Keratinocyte (primary cell): ENCODE measurements around the gene PRKD1. TPM values are rescaled to one million over a fixed set of nuclear protein-coding genes. Genes with fewer than 3 reads are reported as not detected.

Experiments
- DNase-seq: peaks from one replicate; pipeline ENCODE4 v3.0.0-alpha.2; 2011; ENCODE audit warnings: low read depth, missing footprints, low spot score
- FAIRE-seq: peaks from 2 replicates; lab custom pipeline; 2011; peaks lifted over from hg19 to GRCh38; lab: Jason Lieb, UNC
- H2AFZ ChIP-seq: 2 replicates; pipeline ENCODE4 v1.6.0; 2012; ENCODE audit warnings: low read length, control low read depth, inconsistent platforms; ENCODE audit not compliant: control insufficient read depth
- H3K27ac ChIP-seq: 2 replicates; pipeline ENCODE4 v1.5.1; 2011; ENCODE audit warnings: low read length; ENCODE audit not compliant: control insufficient read depth, insufficient read depth
- H3K27me3 ChIP-seq: 3 replicates; pipeline ENCODE4 v1.6.0; 2011; ENCODE audit warnings: low read length; ENCODE audit not compliant: control insufficient read depth, insufficient read depth; ENCODE audit errors: extremely low read depth
- H3K36me3 ChIP-seq, 2 experiments: 2 replicates in 1 of 2; 3 replicates in 1 of 2; pipeline ENCODE4 v1.5.1; 2011; ENCODE audit warnings: low read length in 2 of 2, mild to moderate bottlenecking in 1 of 2; ENCODE audit not compliant: control insufficient read depth in 2 of 2, insufficient read depth in 2 of 2; ENCODE audit errors: extremely low read depth in 1 of 2
- H3K4me1 ChIP-seq: 3 replicates; pipeline ENCODE4 v1.5.1; 2011; ENCODE audit warnings: low read length; ENCODE audit not compliant: control insufficient read depth, insufficient read depth; ENCODE audit errors: extremely low read depth
- H3K4me2 ChIP-seq: 3 replicates; pipeline ENCODE4 v1.6.0; 2011; ENCODE audit warnings: low read depth, low read length; ENCODE audit not compliant: control insufficient read depth, insufficient read depth; ENCODE audit errors: extremely low read depth
- H3K4me3 ChIP-seq, 3 experiments: fragments of 200-600 bp in 1 of 3; sonication (generic) in 1 of 3; 2 replicates in 2 of 3; 3 replicates in 1 of 3; pipeline ENCODE4 v1.5.1; 2011 to 2016; ENCODE audit warnings: low read length in 3 of 3, mild to moderate bottlenecking in 3 of 3, control low read depth in 2 of 3, inconsistent platforms in 1 of 3, low read depth in 1 of 3, mixed read lengths in 1 of 3, mixed run types in 1 of 3, moderate library complexity in 1 of 3; ENCODE audit not compliant: control insufficient read depth in 2 of 3, insufficient read depth in 2 of 3; ENCODE audit errors: extremely low read depth in 1 of 3
- H3K79me2 ChIP-seq: 2 replicates; pipeline ENCODE4 v1.6.0; 2012; ENCODE audit warnings: low read length; ENCODE audit not compliant: control insufficient read depth, insufficient read depth
- H3K9ac ChIP-seq: 3 replicates; pipeline ENCODE4 v1.6.0; 2011; ENCODE audit warnings: low read length; ENCODE audit not compliant: control insufficient read depth, insufficient read depth; ENCODE audit errors: extremely low read depth
- H3K9me1 ChIP-seq: 3 replicates; pipeline ENCODE4 v1.6.0; 2011; ENCODE audit warnings: low read length; ENCODE audit not compliant: control insufficient read depth, insufficient read depth; ENCODE audit errors: extremely low read depth
- H3K9me3 ChIP-seq: 2 replicates; pipeline ENCODE4 v1.5.1; 2012; ENCODE audit warnings: low read depth, low read length; ENCODE audit not compliant: control insufficient read depth
- H4K20me1 ChIP-seq: 3 replicates; pipeline ENCODE4 v1.6.0; 2011; ENCODE audit warnings: low read length; ENCODE audit not compliant: control insufficient read depth, insufficient read depth; ENCODE audit errors: extremely low read depth
- EZH2 ChIP-seq: IDR thresholded peaks from one replicate; pipeline ENCODE4 v1.6.1; 2012; ENCODE audit warnings: inconsistent platforms, mild to moderate bottlenecking, low read length, moderate library complexity
- dilution Hi-C: fragments of 300-500 bp; cut with MboI; formaldehyde crosslinking; loops from one replicate; pipeline ENCODE4 v1.7.0; 2020; ENCODE audit warnings: low sequenced_read_pairs; ENCODE audit not compliant: extremely low pct_ligation_motif_present
- polyA plus RNA-seq, 5 experiments: library from polyadenylated mRNA; depleted of rRNA in 3 of 5; stranded (reverse) in 3 of 5; stranded (forward) in 1 of 5; unstranded in 1 of 5; fragments of >200 nt; gene quantifications; 1 replicate in 1 of 5; 2 replicates in 3 of 5; 3 replicates in 1 of 5; pipeline versions ENCODE4 v1.2.1 to v1.2.3, GENCODE V29; 2011 to 2012; ENCODE audit warnings: missing spikeins in 2 of 5, low read depth in 1 of 5, low replicate concordance in 1 of 5
- TF ChIP-seq, protein P1 (sequence below), 3 experiments: IDR thresholded peaks in 1 of 3; conservative IDR thresholded peaks in 1 of 3; optimal IDR thresholded peaks in 1 of 3; 2 replicates in 2 of 3; 3 replicates in 1 of 3; pipeline versions ENCODE3 to v1.5.1; 2011; ENCODE audit warnings: low read length in 3 of 3, mild to moderate bottlenecking in 3 of 3, moderate library complexity in 2 of 3, control low read depth in 1 of 3, inconsistent platforms in 1 of 3; ENCODE audit not compliant: insufficient read depth in 2 of 3; ENCODE audit errors: extremely low read depth in 1 of 3

Gene PRKD1
- polyA plus RNA-seq, 1 donor (not counting 4 experiments of a cell fraction or from before 2014, with no cell fraction given) = 0.49 TPM

- no peak for TF ChIP-seq EZH2
- TF ChIP-seq, protein P1, sequence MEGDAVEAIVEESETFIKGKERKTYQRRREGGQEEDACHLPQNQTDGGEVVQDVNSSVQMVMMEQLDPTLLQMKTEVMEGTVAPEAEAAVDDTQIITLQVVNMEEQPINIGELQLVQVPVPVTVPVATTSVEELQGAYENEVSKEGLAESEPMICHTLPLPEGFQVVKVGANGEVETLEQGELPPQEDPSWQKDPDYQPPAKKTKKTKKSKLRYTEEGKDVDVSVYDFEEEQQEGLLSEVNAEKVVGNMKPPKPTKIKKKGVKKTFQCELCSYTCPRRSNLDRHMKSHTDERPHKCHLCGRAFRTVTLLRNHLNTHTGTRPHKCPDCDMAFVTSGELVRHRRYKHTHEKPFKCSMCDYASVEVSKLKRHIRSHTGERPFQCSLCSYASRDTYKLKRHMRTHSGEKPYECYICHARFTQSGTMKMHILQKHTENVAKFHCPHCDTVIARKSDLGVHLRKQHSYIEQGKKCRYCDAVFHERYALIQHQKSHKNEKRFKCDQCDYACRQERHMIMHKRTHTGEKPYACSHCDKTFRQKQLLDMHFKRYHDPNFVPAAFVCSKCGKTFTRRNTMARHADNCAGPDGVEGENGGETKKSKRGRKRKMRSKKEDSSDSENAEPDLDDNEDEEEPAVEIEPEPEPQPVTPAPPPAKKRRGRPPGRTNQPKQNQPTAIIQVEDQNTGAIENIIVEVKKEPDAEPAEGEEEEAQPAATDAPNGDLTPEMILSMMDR (optimal IDR thresholded peaks at IDR 0.05 in 1 of 3, IDR thresholded peaks at IDR 0.05 in 1 of 3, conservative IDR thresholded peaks at IDR 0.05 in 1 of 3; ENCODE audit: extremely low read depth in 1 of 3, insufficient read depth in 2 of 3, low read length in 3 of 3) = no peak
- H3K27me3 ChIP-seq = no peaks in the 10 kb centered on the region
- H3K4me1 ChIP-seq = no peaks in the 10 kb centered on the region
- H3K9ac ChIP-seq = no peak overlapping the region
- no peak overlapping the region for H3K27ac ChIP-seq
- no peak overlapping the region for H3K4me2 ChIP-seq
- DNase-seq (no peak), FAIRE-seq (no peak)
- no peaks in the 10 kb centered on the region for H3K36me3 ChIP-seq
- H3K4me3 ChIP-seq = no peak overlapping the region
- H3K9me1 ChIP-seq = no peaks in the 10 kb centered on the region
- dilution Hi-C loops = no loop called here
- H2AFZ ChIP-seq = no peak overlapping the region
- no peaks in the 10 kb centered on the region for H4K20me1 ChIP-seq
- no peaks in the 10 kb centered on the region for H3K9me3 ChIP-seq
- H3K79me2 ChIP-seq = no peaks in the 10 kb centered on the region
Observed at GRCh38 chr14:29752221-29752923, 175.3 kb downstream of the PRKD1 start.

DNA sequence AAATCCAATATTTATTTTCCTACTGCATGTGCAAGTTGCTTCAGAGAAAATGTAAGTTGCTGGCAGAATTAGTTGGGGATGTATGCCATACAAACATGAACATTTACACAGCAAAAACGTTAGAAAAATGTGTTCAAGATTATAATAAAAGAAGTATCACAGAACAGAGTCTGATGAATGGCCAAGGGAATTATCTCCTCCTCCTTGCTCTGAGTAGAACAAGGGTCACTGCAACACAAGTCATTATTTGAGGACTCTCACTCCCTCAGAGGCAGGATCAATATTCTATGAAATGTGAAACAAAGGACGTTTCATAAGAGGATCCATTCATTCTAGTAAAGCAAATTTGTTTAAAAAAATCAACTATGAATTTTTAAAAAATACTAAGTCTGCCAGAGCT is 177.8 kb downstream of the PRKD1 start:
- H3K9me3 ChIP-seq = no peaks in the 10 kb centered on the region
- no peaks in the 10 kb centered on the region for H3K79me2 ChIP-seq
- H3K27me3 ChIP-seq = no peaks in the 10 kb centered on the region
- no peaks in the 10 kb centered on the region for H3K36me3 ChIP-seq
- no peak for FAIRE-seq
- no peak overlapping the region for H3K4me3 ChIP-seq
- no peak overlapping the region for H2AFZ ChIP-seq
- no peak for DNase-seq
- dilution Hi-C loops = no loop called here
- no peak overlapping the region for H3K4me2 ChIP-seq
- TF ChIP-seq EZH2 = no peak
- TF ChIP-seq, protein P1 (optimal IDR thresholded peaks at IDR 0.05 in 1 of 3, IDR thresholded peaks at IDR 0.05 in 1 of 3, conservative IDR thresholded peaks at IDR 0.05 in 1 of 3; ENCODE audit: extremely low read depth in 1 of 3, insufficient read depth in 2 of 3, low read length in 3 of 3) = no peak
- no peaks in the 10 kb centered on the region for H4K20me1 ChIP-seq
- no peak overlapping the region for H3K27ac ChIP-seq
- no peak overlapping the region for H3K9ac ChIP-seq
- no peaks in the 10 kb centered on the region for H3K9me1 ChIP-seq
- no peaks in the 10 kb centered on the region for H3K4me1 ChIP-seq
